ENCODE results near the gene GSTO2.

The GSTO2 gene

GRCh38 chr10:104311184-104311720 lies 42.3 kb downstream of the GSTO2 start:
- DNase-seq (ENCODE audit: low read depth): no peak
- no peak overlapping the region for H3K4me3 ChIP-seq (ENCODE audit: control insufficient read depth, low read depth, low read length)
- TF ChIP-seq, protein P1, sequence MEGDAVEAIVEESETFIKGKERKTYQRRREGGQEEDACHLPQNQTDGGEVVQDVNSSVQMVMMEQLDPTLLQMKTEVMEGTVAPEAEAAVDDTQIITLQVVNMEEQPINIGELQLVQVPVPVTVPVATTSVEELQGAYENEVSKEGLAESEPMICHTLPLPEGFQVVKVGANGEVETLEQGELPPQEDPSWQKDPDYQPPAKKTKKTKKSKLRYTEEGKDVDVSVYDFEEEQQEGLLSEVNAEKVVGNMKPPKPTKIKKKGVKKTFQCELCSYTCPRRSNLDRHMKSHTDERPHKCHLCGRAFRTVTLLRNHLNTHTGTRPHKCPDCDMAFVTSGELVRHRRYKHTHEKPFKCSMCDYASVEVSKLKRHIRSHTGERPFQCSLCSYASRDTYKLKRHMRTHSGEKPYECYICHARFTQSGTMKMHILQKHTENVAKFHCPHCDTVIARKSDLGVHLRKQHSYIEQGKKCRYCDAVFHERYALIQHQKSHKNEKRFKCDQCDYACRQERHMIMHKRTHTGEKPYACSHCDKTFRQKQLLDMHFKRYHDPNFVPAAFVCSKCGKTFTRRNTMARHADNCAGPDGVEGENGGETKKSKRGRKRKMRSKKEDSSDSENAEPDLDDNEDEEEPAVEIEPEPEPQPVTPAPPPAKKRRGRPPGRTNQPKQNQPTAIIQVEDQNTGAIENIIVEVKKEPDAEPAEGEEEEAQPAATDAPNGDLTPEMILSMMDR (IDR thresholded peaks at IDR 0.05; ENCODE audit: control insufficient read depth, insufficient read depth, low read depth, low read length, missing control alignments): no peak

GRCh38 chr10:104314591-104315485 lies 45.9 kb downstream of the GSTO2 start:
- TF ChIP-seq, protein P1 (IDR thresholded peaks at IDR 0.05; ENCODE audit: control insufficient read depth, insufficient read depth, low read depth, low read length, missing control alignments): no peak
- no peak for DNase-seq (ENCODE audit: low read depth)
- H3K4me3 ChIP-seq (ENCODE audit: control insufficient read depth, low read depth, low read length): no peak overlapping the region

DNA sequence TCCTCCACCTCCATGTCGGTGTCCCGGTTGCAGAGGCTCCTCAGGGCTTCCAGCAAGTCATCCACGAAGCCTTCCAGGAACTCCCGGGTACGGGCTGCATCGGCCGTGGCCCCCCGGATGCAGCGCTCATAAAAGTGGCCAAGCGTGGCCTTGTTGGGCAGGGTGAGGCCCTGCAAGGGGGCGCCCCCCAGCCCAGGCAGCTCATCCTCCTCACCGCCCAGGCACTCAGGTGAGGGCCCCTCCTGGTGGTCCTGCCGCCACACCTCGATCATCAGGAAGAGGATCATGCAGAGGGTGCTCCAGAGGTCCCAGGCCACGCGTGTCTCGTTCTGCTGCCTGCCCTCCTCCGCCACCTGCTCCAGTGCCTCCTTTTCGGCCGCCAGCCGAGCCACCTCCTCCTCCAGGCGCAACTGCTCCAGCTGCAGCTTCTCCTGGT lies 46.5 kb downstream of the GSTO2 start:
- no peak overlapping the region for H3K4me3 ChIP-seq (ENCODE audit: control insufficient read depth, low read depth, low read length)
- DNase-seq (ENCODE audit: low read depth): no peak
- TF ChIP-seq, protein P1 (IDR thresholded peaks at IDR 0.05; ENCODE audit: control insufficient read depth, insufficient read depth, low read depth, low read length, missing control alignments): no peak

DNA sequence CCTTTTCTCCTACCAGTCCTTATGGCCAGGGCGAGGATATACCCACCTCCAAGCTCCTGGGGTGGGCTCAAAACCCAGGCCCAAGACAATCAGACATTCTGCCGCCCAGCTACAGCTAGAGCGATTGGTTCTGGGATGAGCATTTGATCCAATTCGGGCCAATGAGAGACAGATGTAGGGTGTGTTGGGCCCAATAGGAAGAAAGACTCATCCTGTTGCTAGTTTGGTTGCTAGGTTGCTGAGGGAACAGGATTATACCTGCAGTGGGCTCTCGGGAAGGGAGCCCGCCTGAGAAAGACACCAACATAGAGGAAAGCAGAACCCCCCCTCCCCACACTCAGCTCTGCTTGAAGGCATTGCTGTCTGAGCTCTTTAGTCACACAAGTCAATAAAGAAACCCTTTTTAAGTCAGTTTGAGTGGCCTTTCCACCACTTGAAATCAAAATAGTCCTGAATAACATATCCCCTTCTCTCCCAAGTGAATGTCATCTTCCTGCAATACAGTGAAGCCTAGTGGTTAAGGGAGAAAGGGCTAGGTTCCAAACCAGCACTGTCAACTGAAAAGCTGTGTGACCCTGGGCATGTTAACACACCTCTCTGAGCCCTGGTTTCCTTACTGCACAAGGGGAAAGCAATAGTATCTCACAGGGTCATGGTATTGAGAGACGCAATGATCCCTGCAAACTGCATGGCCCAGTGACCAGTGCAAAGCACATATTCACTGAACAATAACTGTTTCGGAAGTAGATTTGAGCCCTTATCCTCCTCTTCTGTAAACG lies 47.5 kb downstream of the GSTO2 start:
- DNase-seq (ENCODE audit: low read depth): no peak
- no peak overlapping the region for H3K4me3 ChIP-seq (ENCODE audit: control insufficient read depth, low read depth, low read length)
- TF ChIP-seq, protein P1 (IDR thresholded peaks at IDR 0.05; ENCODE audit: control insufficient read depth, insufficient read depth, low read depth, low read length, missing control alignments): no peak

DNA sequence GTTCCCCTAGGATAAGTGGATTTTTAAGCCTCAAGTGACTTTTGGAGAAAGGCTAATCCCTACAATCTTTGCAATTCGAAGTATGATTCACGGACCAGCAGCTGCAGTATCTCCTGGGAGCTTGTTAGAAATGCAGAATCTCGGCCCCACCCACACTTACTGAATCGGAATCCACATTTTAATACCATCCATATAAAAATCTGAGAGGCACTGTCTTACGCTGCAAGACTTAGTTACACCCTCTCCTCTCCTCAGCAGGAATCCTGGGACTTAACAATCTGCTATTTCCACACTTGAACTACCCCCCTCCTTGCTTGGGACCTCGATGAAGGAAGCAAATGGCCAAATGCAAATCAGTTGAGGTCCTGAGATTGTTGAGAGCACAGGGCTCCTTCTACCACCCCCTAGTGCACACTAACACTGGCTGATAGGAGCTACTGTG lies 48.3 kb downstream of the GSTO2 start:
- peak; percentile 74 for DNase-seq (ENCODE audit: low read depth)

More for the DNA sequence above, 48.3 kb downstream of the GSTO2 start:
- H3K4me3 ChIP-seq (ENCODE audit: control insufficient read depth, low read depth, low read length): no peak overlapping the region
- TF ChIP-seq, protein P1 (IDR thresholded peaks at IDR 0.05; ENCODE audit: control insufficient read depth, insufficient read depth, low read depth, low read length, missing control alignments): no peak

Measured in AG09309 (cell line).